HL-60 (cell line): ENCODE data around the gene WFS1.

Experiments
- DNase-seq, 2 experiments: peaks; one replicate each; pipeline ENCODE4 v3.0.0-alpha.2; 2010 to 2020; ENCODE audit warnings: low read depth in 1 of 2, low spot score in 1 of 2
- H3K27ac ChIP-seq: fragments of 250-450 bp; sonication (Bioruptor Pico); replicated peaks from 2 replicates; pipeline ENCODE4 v1.5.1; 2020; ENCODE audit warnings: mild to moderate bottlenecking, moderate library complexity
- H3K27me3 ChIP-seq: fragments of 250-450 bp; sonication (Bioruptor Pico); 2 replicates; pipeline ENCODE4 v1.5.1; 2021; ENCODE audit warnings: mild to moderate bottlenecking, moderate library complexity; ENCODE audit not compliant: insufficient read depth, poor library complexity, severe bottlenecking
- H3K4me3 ChIP-seq: replicated peaks from 2 replicates; pipeline ENCODE4 v1.5.1; 2011; ENCODE audit warnings: mild to moderate bottlenecking, control low read depth, low read length; ENCODE audit not compliant: insufficient read depth
- GABPA ChIP-seq: IDR thresholded peaks from 2 replicates; pipeline ENCODE4 v1.6.1; 2012; ENCODE audit warnings: low read depth
- POLR2AphosphoS5 ChIP-seq: IDR thresholded peaks from 2 replicates; pipeline ENCODE4 v1.6.1; 2012; ENCODE audit warnings: low read depth
- SPI1 ChIP-seq: IDR thresholded peaks from 2 replicates; pipeline ENCODE4 v1.6.1; 2012; ENCODE audit warnings: low read depth, mild to moderate bottlenecking, borderline replicate concordance
- TF ChIP-seq, protein P1 (sequence below): IDR thresholded peaks from 2 replicates; pipeline ENCODE4 v1.6.1; 2012; ENCODE audit warnings: low read depth; ENCODE audit not compliant: insufficient replicate concordance
- TF ChIP-seq, protein P2 (sequence below): IDR thresholded peaks from one replicate; pipeline ENCODE4 v1.5.1; 2011; ENCODE audit warnings: low read length, control low read depth, inconsistent platforms; ENCODE audit not compliant: insufficient read depth

The WFS1 gene

DNA sequence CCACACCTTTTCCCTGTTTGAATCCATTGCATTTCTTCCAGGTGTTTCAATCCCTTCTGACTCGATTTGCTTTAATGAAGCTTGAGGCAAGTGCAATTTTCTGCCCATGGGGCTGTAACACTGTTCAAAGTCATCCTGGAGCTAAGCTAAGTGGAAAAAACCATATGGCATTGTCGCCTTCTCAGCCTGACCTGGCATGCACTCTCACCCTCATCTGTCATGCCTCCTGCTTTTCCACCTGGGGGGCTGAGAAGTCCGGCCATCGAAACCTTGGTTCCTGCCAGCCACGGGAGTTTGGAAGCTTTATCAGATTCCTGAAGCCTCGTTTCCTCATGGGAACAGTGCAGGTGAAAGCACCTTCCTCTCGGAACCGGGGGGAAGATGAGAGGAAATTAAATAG lies 38.2 kb downstream of the WFS1 start:
- peaks cover 3% of the 10 kb centered on the region for H3K27me3 ChIP-seq
- H3K4me3 ChIP-seq, result no peak overlapping the region
- no peak overlapping the region for H3K27ac ChIP-seq
- TF ChIP-seq POLR2AphosphoS5 (no peak), GABPA (no peak), SPI1 (no peak)
- TF ChIP-seq, protein P1, sequence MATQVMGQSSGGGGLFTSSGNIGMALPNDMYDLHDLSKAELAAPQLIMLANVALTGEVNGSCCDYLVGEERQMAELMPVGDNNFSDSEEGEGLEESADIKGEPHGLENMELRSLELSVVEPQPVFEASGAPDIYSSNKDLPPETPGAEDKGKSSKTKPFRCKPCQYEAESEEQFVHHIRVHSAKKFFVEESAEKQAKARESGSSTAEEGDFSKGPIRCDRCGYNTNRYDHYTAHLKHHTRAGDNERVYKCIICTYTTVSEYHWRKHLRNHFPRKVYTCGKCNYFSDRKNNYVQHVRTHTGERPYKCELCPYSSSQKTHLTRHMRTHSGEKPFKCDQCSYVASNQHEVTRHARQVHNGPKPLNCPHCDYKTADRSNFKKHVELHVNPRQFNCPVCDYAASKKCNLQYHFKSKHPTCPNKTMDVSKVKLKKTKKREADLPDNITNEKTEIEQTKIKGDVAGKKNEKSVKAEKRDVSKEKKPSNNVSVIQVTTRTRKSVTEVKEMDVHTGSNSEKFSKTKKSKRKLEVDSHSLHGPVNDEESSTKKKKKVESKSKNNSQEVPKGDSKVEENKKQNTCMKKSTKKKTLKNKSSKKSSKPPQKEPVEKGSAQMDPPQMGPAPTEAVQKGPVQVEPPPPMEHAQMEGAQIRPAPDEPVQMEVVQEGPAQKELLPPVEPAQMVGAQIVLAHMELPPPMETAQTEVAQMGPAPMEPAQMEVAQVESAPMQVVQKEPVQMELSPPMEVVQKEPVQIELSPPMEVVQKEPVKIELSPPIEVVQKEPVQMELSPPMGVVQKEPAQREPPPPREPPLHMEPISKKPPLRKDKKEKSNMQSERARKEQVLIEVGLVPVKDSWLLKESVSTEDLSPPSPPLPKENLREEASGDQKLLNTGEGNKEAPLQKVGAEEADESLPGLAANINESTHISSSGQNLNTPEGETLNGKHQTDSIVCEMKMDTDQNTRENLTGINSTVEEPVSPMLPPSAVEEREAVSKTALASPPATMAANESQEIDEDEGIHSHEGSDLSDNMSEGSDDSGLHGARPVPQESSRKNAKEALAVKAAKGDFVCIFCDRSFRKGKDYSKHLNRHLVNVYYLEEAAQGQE, result no peak
- TF ChIP-seq, protein P2, sequence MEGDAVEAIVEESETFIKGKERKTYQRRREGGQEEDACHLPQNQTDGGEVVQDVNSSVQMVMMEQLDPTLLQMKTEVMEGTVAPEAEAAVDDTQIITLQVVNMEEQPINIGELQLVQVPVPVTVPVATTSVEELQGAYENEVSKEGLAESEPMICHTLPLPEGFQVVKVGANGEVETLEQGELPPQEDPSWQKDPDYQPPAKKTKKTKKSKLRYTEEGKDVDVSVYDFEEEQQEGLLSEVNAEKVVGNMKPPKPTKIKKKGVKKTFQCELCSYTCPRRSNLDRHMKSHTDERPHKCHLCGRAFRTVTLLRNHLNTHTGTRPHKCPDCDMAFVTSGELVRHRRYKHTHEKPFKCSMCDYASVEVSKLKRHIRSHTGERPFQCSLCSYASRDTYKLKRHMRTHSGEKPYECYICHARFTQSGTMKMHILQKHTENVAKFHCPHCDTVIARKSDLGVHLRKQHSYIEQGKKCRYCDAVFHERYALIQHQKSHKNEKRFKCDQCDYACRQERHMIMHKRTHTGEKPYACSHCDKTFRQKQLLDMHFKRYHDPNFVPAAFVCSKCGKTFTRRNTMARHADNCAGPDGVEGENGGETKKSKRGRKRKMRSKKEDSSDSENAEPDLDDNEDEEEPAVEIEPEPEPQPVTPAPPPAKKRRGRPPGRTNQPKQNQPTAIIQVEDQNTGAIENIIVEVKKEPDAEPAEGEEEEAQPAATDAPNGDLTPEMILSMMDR, result no peak
- DNase-seq, result no peak

DNA sequence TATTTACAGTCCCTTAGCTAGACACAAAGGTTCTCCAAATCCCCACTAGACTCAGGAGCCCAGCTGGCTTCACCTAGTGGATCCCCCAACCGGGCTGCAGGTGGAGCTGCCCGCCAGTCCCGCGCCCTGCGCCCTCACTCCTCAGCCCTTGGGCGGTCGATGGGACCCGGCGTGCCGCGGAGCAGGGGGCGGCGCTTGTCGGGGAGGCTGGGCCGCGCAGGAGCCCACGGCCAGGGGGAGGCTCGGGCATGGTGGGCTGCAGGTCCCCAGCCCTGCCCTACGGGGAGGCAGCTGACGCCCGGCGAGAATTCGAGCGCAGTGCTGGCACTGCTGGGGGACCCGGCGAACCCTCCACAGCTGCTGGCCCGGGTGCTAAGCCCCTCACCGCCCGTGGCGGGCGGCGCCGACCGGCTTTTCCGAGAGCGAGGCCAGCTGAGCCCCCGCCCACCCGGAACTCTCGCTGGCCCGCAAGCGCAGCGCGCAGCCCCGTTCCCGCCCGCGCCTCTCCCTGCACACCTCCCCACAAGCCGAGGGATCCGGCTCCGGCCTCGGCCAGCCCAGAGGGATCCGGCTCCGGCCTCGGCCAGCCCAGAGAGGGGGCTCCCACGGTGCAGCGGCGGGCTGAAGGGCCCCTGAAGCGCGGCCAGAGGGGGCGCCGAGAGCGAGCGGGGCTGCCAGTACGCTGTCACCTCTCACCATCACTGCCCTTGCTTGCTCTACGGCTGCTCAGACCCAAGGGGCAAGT lies 39.4 kb downstream of the WFS1 start:
- H3K4me3 ChIP-seq, result no peak overlapping the region
- peaks cover 3% of the 10 kb centered on the region for H3K27me3 ChIP-seq
- no peak for TF ChIP-seq SPI1
- no peak for TF ChIP-seq POLR2AphosphoS5
- DNase-seq, result no peak
- H3K27ac ChIP-seq, result no peak overlapping the region

DNA sequence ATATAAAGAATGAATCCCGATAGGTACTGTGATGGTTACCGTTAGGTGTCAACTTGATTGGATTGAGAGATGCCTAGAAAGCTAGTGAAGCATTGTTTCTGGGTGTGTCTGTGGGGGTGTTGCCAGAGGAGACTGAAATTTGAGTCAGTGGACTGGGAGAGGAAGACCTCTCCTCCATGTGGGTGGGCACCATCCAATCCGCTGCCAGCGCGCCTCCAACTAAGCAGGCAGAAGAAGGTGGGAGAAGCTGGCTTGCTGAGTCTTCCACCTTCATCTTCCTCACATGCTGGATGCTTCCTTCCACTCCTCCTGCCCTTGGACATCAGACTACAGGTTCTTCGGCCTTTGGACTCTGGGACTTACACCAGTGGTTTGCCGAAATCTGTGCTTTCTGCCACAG lies 40.1 kb downstream of the WFS1 start:
- H3K4me3 ChIP-seq, result no peak overlapping the region
- peaks cover 3% of the 10 kb centered on the region for H3K27me3 ChIP-seq
- TF ChIP-seq GABPA (no peak), POLR2AphosphoS5 (no peak), SPI1 (no peak)
- TF ChIP-seq, protein P1, result no peak
- TF ChIP-seq, protein P2, result no peak
- no peak overlapping the region for H3K27ac ChIP-seq
- no peak for DNase-seq

DNA sequence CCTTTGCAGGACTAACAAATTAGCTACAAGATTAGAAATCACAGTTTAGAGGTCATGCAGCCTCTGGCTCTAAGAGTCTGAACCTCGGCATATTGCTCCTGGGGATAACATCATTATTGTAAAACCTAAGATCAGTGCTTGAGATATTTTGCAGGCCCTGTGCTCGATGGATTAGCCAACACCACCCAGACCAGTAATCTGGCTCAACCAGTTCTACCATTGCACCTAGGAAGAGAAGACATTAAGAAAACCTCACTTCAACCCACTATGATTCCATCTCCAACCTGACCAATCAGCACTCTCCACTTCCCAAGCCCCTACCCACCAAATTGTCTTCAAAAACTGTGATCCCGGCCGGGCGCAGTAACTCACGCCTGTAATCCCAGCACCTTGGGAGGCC lies 43.6 kb downstream of the WFS1 start:
- DNase-seq, result no peak
- TF ChIP-seq, protein P1, result no peak
- TF ChIP-seq, protein P2, result no peak
- TF ChIP-seq POLR2AphosphoS5, result no peak
- no peak for TF ChIP-seq SPI1
- no peak for TF ChIP-seq GABPA
- Histone ChIP-seq H3K27ac (no peak overlapping the region), H3K4me3 (no peak overlapping the region), H3K27me3 (peaks cover 3% of the 10 kb centered on the region)
